HepG2 (cell line): ENCODE results near the gene RNASE4. TPM values are rescaled to one million over a fixed set of nuclear protein-coding genes. Genes with fewer than 3 reads are reported as not detected.

Experiments used
- ATAC-seq: fragments of 200-7000 bp; cut with Tn5 transposase; 3 replicates; pipeline ENCODE4 v1.9.1; 2020; ENCODE audit warnings: mild to moderate bottlenecking, moderate library complexity
- BruUV-seq: library from RNA; stranded (reverse); fragments of 400-500 nt; replicated peaks from 2 replicates; lab custom pipeline; 2021; lab: Mats Ljungman, UMichigan
- CTCF ChIA-PET: fragments of 300-600 bp; formaldehyde crosslinking; extraction: SDS; loops from one replicate; lab custom pipeline; 2021; ENCODE audit warnings: low total read pairs, inconsistent platforms, low intra/inter-chr PET ratio; lab: Yijun Ruan, JAX
- POLR2A ChIA-PET: fragments of 350-600 bp; sonication (Branson Sonifier 250); formaldehyde crosslinking; loops from one replicate; lab custom pipeline; 2020; ENCODE audit warnings: antibody characterized with exemption, inconsistent platforms; lab: Yijun Ruan, JAX
- DNase-seq: peaks from one replicate; pipeline ENCODE4 v3.0.0-alpha.2; 2015; ENCODE audit warnings: low spot score
- FAIRE-seq: peaks from 3 replicates; lab custom pipeline; 2011; peaks lifted over from hg19 to GRCh38; lab: Jason Lieb, UNC
- H2AFZ ChIP-seq: one replicate; pipeline ENCODE4 v1.6.1; 2011; ENCODE audit warnings: low read length, inconsistent platforms
- H3K27ac ChIP-seq: fragments of 300-600 bp; 3 replicates; pipeline ENCODE4 v1.8.0; 2011; ENCODE audit warnings: mixed run types, mild to moderate bottlenecking, mixed read lengths, low read length, inconsistent platforms; ENCODE audit not compliant: insufficient read depth; ENCODE audit errors: extremely low read length
- H3K27me3 ChIP-seq, 2 experiments: fragments of 200-600 bp in 1 of 2; 2 replicates in 1 of 2; 3 replicates in 1 of 2; pipeline versions ENCODE4 v1.6.0 to v1.8.0; 2011; ENCODE audit warnings: low read length in 2 of 2, mild to moderate bottlenecking in 2 of 2, moderate library complexity in 2 of 2, inconsistent platforms in 1 of 2; ENCODE audit not compliant: insufficient read depth in 2 of 2, control insufficient read depth in 1 of 2
- H3K36me3 ChIP-seq, 2 experiments: fragments of 200-600 bp in 1 of 2; replicated peaks in 1 of 2; 2 replicates in 1 of 2; 3 replicates in 1 of 2; pipeline versions ENCODE4 v1.5.1 to v1.8.0; 2011; ENCODE audit warnings: low read length in 2 of 2, inconsistent platforms in 1 of 2; ENCODE audit not compliant: insufficient read depth in 2 of 2, control insufficient read depth in 1 of 2
- H3K4me1 ChIP-seq: 2 replicates; pipeline ENCODE4 v1.5.1; 2012; ENCODE audit warnings: low read length, inconsistent platforms; ENCODE audit not compliant: insufficient read depth
- H3K4me2 ChIP-seq: 2 replicates; pipeline ENCODE4 v1.6.0; 2011; ENCODE audit warnings: low read depth, low read length, inconsistent platforms
- H3K4me3 ChIP-seq, 3 experiments: fragments of 200-600 bp in 1 of 3; sonication (generic), shearing (Covaris generic) in 1 of 3; replicated peaks in 1 of 3; 2 replicates each; pipeline ENCODE4 v1.5.1; 2011 to 2016; ENCODE audit warnings: low read length in 3 of 3, inconsistent platforms in 2 of 3, low read depth in 2 of 3, mild to moderate bottlenecking in 2 of 3, control low read depth in 1 of 3, mixed read lengths in 1 of 3; ENCODE audit not compliant: insufficient read depth in 1 of 3
- H3K79me2 ChIP-seq: one replicate; pipeline ENCODE4 v1.6.1; 2011; ENCODE audit warnings: low read length, inconsistent platforms; ENCODE audit not compliant: insufficient read depth
- H3K9ac ChIP-seq: 2 replicates; pipeline ENCODE4 v1.6.0; 2011; ENCODE audit warnings: mild to moderate bottlenecking, low read depth, low read length, inconsistent platforms; ENCODE audit not compliant: insufficient read depth
- H3K9me3 ChIP-seq: 2 replicates; pipeline ENCODE4 v1.5.1; 2012; ENCODE audit warnings: mild to moderate bottlenecking, low read length
- H4K20me1 ChIP-seq: 2 replicates; pipeline ENCODE4 v1.6.0; 2011; ENCODE audit warnings: inconsistent platforms, mild to moderate bottlenecking, low read length, moderate library complexity; ENCODE audit not compliant: insufficient read depth
- JUND ChIP-seq: sonication (generic); formaldehyde crosslinking; IDR thresholded peaks from 2 replicates; pipeline ENCODE4 v1.8.0; 2022; ENCODE audit warnings: mild to moderate bottlenecking, missing genetic modification reagents
- ZMAT3 ChIP-seq: sonication (generic); formaldehyde crosslinking; conservative IDR thresholded peaks from 2 replicates; pipeline ENCODE4 v1.7.0; 2021; ENCODE audit warnings: missing genetic modification reagents
- ZNF263 ChIP-seq: sonication (generic); formaldehyde crosslinking; IDR thresholded peaks from 2 replicates; pipeline ENCODE4 v1.4.0; 2020; ENCODE audit warnings: missing genetic modification reagents
- ZNF556 ChIP-seq: sonication (generic); formaldehyde crosslinking; IDR thresholded peaks from 2 replicates; pipeline ENCODE4 v1.4.0; 2020; ENCODE audit warnings: mild to moderate bottlenecking, missing genetic modification reagents, borderline replicate concordance
- ZNF580 ChIP-seq: IDR thresholded peaks from 2 replicates; pipeline ENCODE4 v1.6.1; 2016; ENCODE audit warnings: low read depth, borderline replicate concordance
- WGBS: methylation state at CpG from one replicate; pipeline ENCODE4 v1.1.6; 2017; ENCODE audit warnings: low lambda C conversion rate; 5-methylcytosine and 5-hydroxymethylcytosine counted together
- in situ Hi-C: cut with HindIII; loops from 2 replicates; pipeline ENCODE4 v1.10.0; 2017; ENCODE audit warnings: low pct_unique_long_range_greater_than_20kb; ENCODE audit not compliant: extremely low pct_ligation_motif_present
- intact Hi-C: fragments of 100-400 bp; cut with micrococcal nuclease; formaldehyde crosslinking; loops from one replicate; pipeline ENCODE4 v1.10.0; 2022; ENCODE audit not compliant: unreplicated experiment
- polyA plus RNA-seq, 8 experiments: library from polyadenylated mRNA; depleted of rRNA in 3 of 8; stranded (reverse) in 7 of 8; unstranded in 1 of 8; fragments of >200 nt; fragmentation: Illumina TruSeq in 4 of 8; extraction: Trizol in 4 of 8; gene quantifications; 2 replicates each; pipeline versions ENCODE4 v1.2.1 to v1.2.3, GENCODE V29; 2011 to 2016; ENCODE audit warnings: low read depth in 4 of 8, missing spikeins in 1 of 8, mixed read lengths in 1 of 8; ENCODE audit not compliant: insufficient read depth in 1 of 8
- total RNA-seq, 5 experiments: library from RNA; depleted of rRNA; stranded (reverse); fragments of >200 nt; fragmentation: Illumina TruSeq; extraction: Trizol; gene quantifications; 2 replicates each; pipeline ENCODE4 v1.2.3, GENCODE V29; 2016; ENCODE audit warnings: low read depth in 1 of 5
- TF ChIP-seq, protein P1 (sequence below): sonication (generic); IDR thresholded peaks from 2 replicates; pipeline ENCODE4 v1.6.1; 2016; ENCODE audit warnings: low read depth, borderline replicate concordance
- TF ChIP-seq, protein P2 (sequence below): sonication (generic); formaldehyde crosslinking; IDR thresholded peaks from 2 replicates; pipeline ENCODE4 v1.4.0; 2020; ENCODE audit warnings: low read depth, mild to moderate bottlenecking, missing genetic modification reagents

Gene RNASE4
- total and polyA plus RNA-seq, 2 of the 13 experiments (the other 11 are each of a cell fraction or from before 2014, with no cell fraction given), result 109 to 983 TPM

DNA sequence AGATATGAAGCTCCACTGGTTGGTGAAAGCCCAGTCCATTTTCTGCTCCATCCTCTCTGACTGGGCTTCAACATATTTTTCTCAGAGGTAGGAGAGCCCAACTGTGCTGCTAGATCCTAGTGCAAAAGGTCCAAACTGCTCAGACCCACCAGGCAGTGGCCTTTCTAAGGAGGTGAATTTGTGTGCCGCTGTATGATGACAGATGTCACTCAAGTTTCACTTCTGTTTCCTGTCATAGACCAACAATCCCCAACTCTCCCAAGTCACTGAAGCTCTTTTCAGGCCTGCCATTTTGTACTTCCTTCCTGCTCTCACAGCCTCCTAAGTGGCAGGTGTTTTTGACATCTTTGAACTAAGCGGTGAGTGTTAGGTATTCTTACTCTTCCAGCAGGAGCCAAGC is 16.4 kb upstream of the RNASE4 start:
- POLR2A ChIA-PET, result interaction anchor here (1.4 to 7.8 kb wide), 2 partner anchors 15 to 19 kb away, joined by 3 to 141 read pairs; partner anchors contain the start of gene RNASE4
- DNase-seq, result no peak
- intact Hi-C loops (no loop called here), in situ Hi-C loops (no loop called here)
- Histone ChIP-seq H3K79me2 (no peaks in the 10 kb centered on the region), H3K9ac (no peak overlapping the region), H4K20me1 (no peaks in the 10 kb centered on the region), H3K4me1 (peaks cover 81% of the 10 kb centered on the region), H3K36me3 (no peaks in the 10 kb centered on the region), H3K4me2 (no peak overlapping the region), H3K27me3 (no peaks in the 10 kb centered on the region), H2AFZ (no peak overlapping the region), H3K27ac (no peak overlapping the region), H3K4me3 (no peak overlapping the region), H3K9me3 (no peaks in the 10 kb centered on the region)
- ATAC-seq, result no peak
- no peak for FAIRE-seq
- no TSS peak for BruUV-seq
- no peak for TF ChIP-seq ZMAT3
- no peak for TF ChIP-seq ZNF580 (CRISPR knock-in tag)
- CTCF ChIA-PET, result no interaction called here
- 97% methylated on average over 2 of the region's 2 CpGs for WGBS

- no peak overlapping the region for H3K4me3 ChIP-seq
- no peak for FAIRE-seq
- TF ChIP-seq, protein P1, sequence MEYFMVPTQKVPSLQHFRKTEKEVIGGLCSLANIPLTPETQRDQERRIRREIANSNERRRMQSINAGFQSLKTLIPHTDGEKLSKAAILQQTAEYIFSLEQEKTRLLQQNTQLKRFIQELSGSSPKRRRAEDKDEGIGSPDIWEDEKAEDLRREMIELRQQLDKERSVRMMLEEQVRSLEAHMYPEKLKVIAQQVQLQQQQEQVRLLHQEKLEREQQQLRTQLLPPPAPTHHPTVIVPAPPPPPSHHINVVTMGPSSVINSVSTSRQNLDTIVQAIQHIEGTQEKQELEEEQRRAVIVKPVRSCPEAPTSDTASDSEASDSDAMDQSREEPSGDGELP, result peak; percentile 38; the same call in 1 of the 2 replicates
- 0 out of 2 replicates have a peak, but pooled peaks have one; percentile 21 for TF ChIP-seq JUND (CRISPR knock-in tag)
- 0 out of 2 replicates have a peak, but pooled peaks have one; percentile 22 for TF ChIP-seq ZNF263 (CRISPR knock-in tag)
- TF ChIP-seq, protein P2, sequence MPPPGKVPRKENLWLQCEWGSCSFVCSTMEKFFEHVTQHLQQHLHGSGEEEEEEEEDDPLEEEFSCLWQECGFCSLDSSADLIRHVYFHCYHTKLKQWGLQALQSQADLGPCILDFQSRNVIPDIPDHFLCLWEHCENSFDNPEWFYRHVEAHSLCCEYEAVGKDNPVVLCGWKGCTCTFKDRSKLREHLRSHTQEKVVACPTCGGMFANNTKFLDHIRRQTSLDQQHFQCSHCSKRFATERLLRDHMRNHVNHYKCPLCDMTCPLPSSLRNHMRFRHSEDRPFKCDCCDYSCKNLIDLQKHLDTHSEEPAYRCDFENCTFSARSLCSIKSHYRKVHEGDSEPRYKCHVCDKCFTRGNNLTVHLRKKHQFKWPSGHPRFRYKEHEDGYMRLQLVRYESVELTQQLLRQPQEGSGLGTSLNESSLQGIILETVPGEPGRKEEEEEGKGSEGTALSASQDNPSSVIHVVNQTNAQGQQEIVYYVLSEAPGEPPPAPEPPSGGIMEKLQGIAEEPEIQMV (CRISPR knock-in tag), result no peak
- TF ChIP-seq ZNF556 (CRISPR knock-in tag), result no peak
- TF ChIP-seq, all 625 proteins: peak for 3
- no peaks in the 10 kb centered on the region for H3K27me3 ChIP-seq
- H3K27ac ChIP-seq, result no peak overlapping the region
- WGBS, result 44% methylated on average over 2 of the region's 2 CpGs
- DNase-seq (no peak), ATAC-seq (no peak)
- H3K4me2 ChIP-seq, result no peak overlapping the region
- no peaks in the 10 kb centered on the region for H4K20me1 ChIP-seq
- no peaks in the 10 kb centered on the region for H3K36me3 ChIP-seq
- intact Hi-C loops, result no loop called here
- POLR2A ChIA-PET, result interaction anchor here (7.8 kb wide), 1 partner anchor 14 kb away, joined by 141 read pairs; the partner anchor contains the start of gene RNASE4
- H3K9ac ChIP-seq, result no peak overlapping the region
- H3K4me1 ChIP-seq, result peaks cover 83% of the 10 kb centered on the region
- no peak overlapping the region for H2AFZ ChIP-seq
- no peaks in the 10 kb centered on the region for H3K9me3 ChIP-seq
- no peaks in the 10 kb centered on the region for H3K79me2 ChIP-seq
- BruUV-seq, result no TSS peak
- in situ Hi-C loops, result no loop called here
- CTCF ChIA-PET, result no interaction called here
Measured at GRCh38 chr14:20668969-20669368, 15.4 kb upstream of the RNASE4 start.
